ENCODE data around the gene SFT2D1.

Gene SFT2D1

GRCh38 chr6:166382933-166383801 lies 40.8 kb upstream of the SFT2D1 start, which contains the start of gene MPC1:
TSS of gene MPC1 (minus strand) at chr6:166382940. CDS start at chr6:166382876, 64 bp downstream.
- Histone ChIP-seq H3K36me3 (replicated peaks; ENCODE audit: insufficient read depth, low read length) (no peaks in the 10 kb centered on the region), H4K20me1 (ENCODE audit: insufficient read depth, low read length) (no peaks in the 10 kb centered on the region), H3K27me3 (replicated peaks; ENCODE audit: insufficient read depth, low read length) (no peaks in the 10 kb centered on the region), H3K79me2 (ENCODE audit: low read length) (peaks cover 37% of the 10 kb centered on the region), H2AFZ (ENCODE audit: low read length) (peak within 1 kb of the TSS; percentile 30; the same call in 1 of the 2 replicates), H3K9ac (ENCODE audit: low read length) (peak within 1 kb of the TSS; percentile 72), H3K9me2 (replicated peaks; ENCODE audit: insufficient read depth, low read length) (no peaks in the 10 kb centered on the region), H3K27ac (ENCODE audit: low read length) (peak within 1 kb of the TSS; percentile 89), H3K9me3 (replicated peaks; ENCODE audit: insufficient read depth, low read length) (no peaks in the 10 kb centered on the region), H3K4me2 (ENCODE audit: low read depth, low read length) (peak within 1 kb of the TSS; percentile 68; the same call in 1 of the 2 replicates), H3F3A (ENCODE audit: insufficient read depth, low read length) (peaks cover 5% of the 10 kb centered on the region; the same call in 1 of the 2 replicates), H3K4me3 (ENCODE audit: low read length) (peak within 1 kb of the TSS; percentile 86), H3K4me1 (ENCODE audit: low read length) (no peaks in the 10 kb centered on the region)
- no peak for TF ChIP-seq EZH2phosphoT487 (IDR thresholded peaks at IDR 0.05; ENCODE audit: low read length)
- TF ChIP-seq EZH2 (optimal IDR thresholded peaks at IDR 0.05; ENCODE audit: low read depth, low read length), result no peak
- TF ChIP-seq CTCF (IDR thresholded peaks at IDR 0.05; ENCODE audit: low read length), result no peak
- peak; percentile 90 for DNase-seq

GRCh38 chr6:166382500-166382932 lies 40.2 kb upstream of the SFT2D1 start:
- H3K9ac ChIP-seq (ENCODE audit: low read length), result peak overlapping the region; percentile 72
- H3K27ac ChIP-seq (ENCODE audit: low read length), result peak overlapping the region; percentile 89; the same call in 1 of the 2 replicates

More at GRCh38 chr6:166382500-166382932, 40.2 kb upstream of the SFT2D1 start:
- Histone ChIP-seq H3K9me3 (replicated peaks; ENCODE audit: insufficient read depth, low read length) (no peaks in the 10 kb centered on the region), H3K36me3 (replicated peaks; ENCODE audit: insufficient read depth, low read length) (no peaks in the 10 kb centered on the region), H4K20me1 (ENCODE audit: insufficient read depth, low read length) (no peaks in the 10 kb centered on the region), H3K4me1 (ENCODE audit: low read length) (no peaks in the 10 kb centered on the region), H3K4me3 (ENCODE audit: low read length) (peak overlapping the region; percentile 86), H3K27me3 (replicated peaks; ENCODE audit: insufficient read depth, low read length) (no peaks in the 10 kb centered on the region), H3K79me2 (ENCODE audit: low read length) (peaks cover 43% of the 10 kb centered on the region), H3F3A (ENCODE audit: insufficient read depth, low read length) (peaks cover 5% of the 10 kb centered on the region; the same call in 1 of the 2 replicates), H2AFZ (ENCODE audit: low read length) (no peak overlapping the region), H3K4me2 (ENCODE audit: low read depth, low read length) (peak overlapping the region; percentile 62; the same call in 1 of the 2 replicates), H3K9me2 (replicated peaks; ENCODE audit: insufficient read depth, low read length) (no peaks in the 10 kb centered on the region)
- TF ChIP-seq EZH2phosphoT487 (IDR thresholded peaks at IDR 0.05; ENCODE audit: low read length) (no peak), CTCF (IDR thresholded peaks at IDR 0.05; ENCODE audit: low read length) (no peak), EZH2 (optimal IDR thresholded peaks at IDR 0.05; ENCODE audit: low read depth, low read length) (no peak)
- no peak for DNase-seq
